ENCODE results near the gene CCSER1.

Gene CCSER1

GRCh38 chr4:90960840-90961239 lies 833.6 kb downstream of the CCSER1 start:
- TF ChIP-seq, protein P1, sequence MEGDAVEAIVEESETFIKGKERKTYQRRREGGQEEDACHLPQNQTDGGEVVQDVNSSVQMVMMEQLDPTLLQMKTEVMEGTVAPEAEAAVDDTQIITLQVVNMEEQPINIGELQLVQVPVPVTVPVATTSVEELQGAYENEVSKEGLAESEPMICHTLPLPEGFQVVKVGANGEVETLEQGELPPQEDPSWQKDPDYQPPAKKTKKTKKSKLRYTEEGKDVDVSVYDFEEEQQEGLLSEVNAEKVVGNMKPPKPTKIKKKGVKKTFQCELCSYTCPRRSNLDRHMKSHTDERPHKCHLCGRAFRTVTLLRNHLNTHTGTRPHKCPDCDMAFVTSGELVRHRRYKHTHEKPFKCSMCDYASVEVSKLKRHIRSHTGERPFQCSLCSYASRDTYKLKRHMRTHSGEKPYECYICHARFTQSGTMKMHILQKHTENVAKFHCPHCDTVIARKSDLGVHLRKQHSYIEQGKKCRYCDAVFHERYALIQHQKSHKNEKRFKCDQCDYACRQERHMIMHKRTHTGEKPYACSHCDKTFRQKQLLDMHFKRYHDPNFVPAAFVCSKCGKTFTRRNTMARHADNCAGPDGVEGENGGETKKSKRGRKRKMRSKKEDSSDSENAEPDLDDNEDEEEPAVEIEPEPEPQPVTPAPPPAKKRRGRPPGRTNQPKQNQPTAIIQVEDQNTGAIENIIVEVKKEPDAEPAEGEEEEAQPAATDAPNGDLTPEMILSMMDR (IDR thresholded peaks at IDR 0.05; ENCODE audit: low read depth, low read length): no peak
- Histone ChIP-seq H3K36me3 (no peaks in the 10 kb centered on the region), H3K9me3 (ENCODE audit: severe bottlenecking) (no peaks in the 10 kb centered on the region), H3K27ac (no peak overlapping the region), H3K4me3 (ENCODE audit: low read depth, low read length) (no peak overlapping the region), H3K27me3 (ENCODE audit: insufficient read depth, low read depth, severe bottlenecking) (no peaks in the 10 kb centered on the region)
- DNase-seq: no peak

DNA sequence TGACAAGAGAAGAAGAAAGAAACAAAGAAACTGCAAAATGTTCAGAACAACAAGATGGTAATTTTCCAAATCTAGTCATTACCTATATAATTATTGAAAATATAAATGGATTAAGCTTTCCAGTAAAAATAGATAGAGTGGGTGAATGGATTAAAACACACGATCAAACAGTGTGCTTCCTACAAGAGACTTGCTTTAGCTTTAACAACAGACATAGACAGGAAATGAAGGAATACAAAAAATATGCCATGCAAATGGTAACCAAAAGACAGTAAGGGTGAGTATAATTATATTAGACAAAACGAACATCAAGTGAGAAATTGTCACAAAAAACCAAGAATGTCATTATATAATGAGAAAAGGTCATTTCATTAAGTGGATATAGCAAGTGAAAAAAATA lies 842.8 kb downstream of the CCSER1 start:
- H3K27ac ChIP-seq: no peak overlapping the region
- H3K36me3 ChIP-seq: no peaks in the 10 kb centered on the region
- no peaks in the 10 kb centered on the region for H3K9me3 ChIP-seq (ENCODE audit: severe bottlenecking)
- TF ChIP-seq, protein P1 (IDR thresholded peaks at IDR 0.05; ENCODE audit: low read depth, low read length): no peak
- H3K4me3 ChIP-seq (ENCODE audit: low read depth, low read length): no peak overlapping the region
- no peak for DNase-seq
- no peaks in the 10 kb centered on the region for H3K27me3 ChIP-seq (ENCODE audit: insufficient read depth, low read depth, severe bottlenecking)

DNA sequence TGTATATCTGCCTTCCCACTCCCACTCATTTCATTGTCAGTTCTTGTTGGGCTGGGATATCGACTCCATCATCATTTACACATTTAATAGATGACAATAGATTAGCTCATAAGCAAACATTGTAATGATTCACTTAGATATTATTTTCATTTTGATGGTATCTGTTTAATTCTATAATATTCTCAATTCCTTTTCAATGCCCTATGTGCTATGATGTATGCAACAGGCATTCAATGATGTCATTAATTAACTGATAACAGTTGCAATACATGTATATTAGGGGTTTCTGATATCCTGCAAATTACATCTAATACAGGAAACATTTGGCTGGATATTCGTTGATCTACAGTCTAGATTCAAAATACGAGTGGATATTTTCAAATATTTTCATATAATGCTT lies 850.5 kb downstream of the CCSER1 start:
- H3K4me3 ChIP-seq (ENCODE audit: low read depth, low read length): no peak overlapping the region
- H3K27ac ChIP-seq: no peak overlapping the region
- no peaks in the 10 kb centered on the region for H3K36me3 ChIP-seq
- H3K27me3 ChIP-seq (ENCODE audit: insufficient read depth, low read depth, severe bottlenecking): no peaks in the 10 kb centered on the region
- H3K9me3 ChIP-seq (ENCODE audit: severe bottlenecking): no peaks in the 10 kb centered on the region
- TF ChIP-seq, protein P1 (IDR thresholded peaks at IDR 0.05; ENCODE audit: low read depth, low read length): no peak
- DNase-seq: no peak

GRCh38 chr4:90979556-90979955 lies 852.4 kb downstream of the CCSER1 start:
- TF ChIP-seq, protein P1 (IDR thresholded peaks at IDR 0.05; ENCODE audit: low read depth, low read length): no peak
- no peak for DNase-seq
- H3K4me3 ChIP-seq (ENCODE audit: low read depth, low read length): no peak overlapping the region
- no peaks in the 10 kb centered on the region for H3K27me3 ChIP-seq (ENCODE audit: insufficient read depth, low read depth, severe bottlenecking)
- H3K36me3 ChIP-seq: no peaks in the 10 kb centered on the region
- H3K27ac ChIP-seq: no peak overlapping the region
- H3K9me3 ChIP-seq (ENCODE audit: severe bottlenecking): no peaks in the 10 kb centered on the region

DNA sequence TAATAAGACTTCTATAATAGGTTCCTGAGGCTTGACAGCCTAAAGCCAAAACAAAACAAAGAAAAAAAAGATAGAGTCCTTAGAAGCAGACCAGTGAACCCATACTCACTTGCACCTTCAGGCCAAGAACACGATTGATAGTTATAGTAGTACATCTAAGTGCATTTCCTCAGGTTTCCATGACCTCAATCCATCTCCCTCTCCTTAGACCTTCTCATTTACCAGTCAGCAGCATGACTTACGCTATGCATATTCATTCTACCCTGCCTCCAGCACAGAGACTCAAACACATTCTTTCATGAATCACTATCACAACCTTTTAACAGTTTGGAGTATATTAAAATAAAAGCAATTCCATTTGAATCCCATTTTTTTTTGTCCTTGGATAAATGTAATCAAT lies 855.6 kb downstream of the CCSER1 start:
- DNase-seq: no peak
- TF ChIP-seq, protein P1 (IDR thresholded peaks at IDR 0.05; ENCODE audit: low read depth, low read length): no peak
- Histone ChIP-seq H3K36me3 (no peaks in the 10 kb centered on the region), H3K9me3 (ENCODE audit: severe bottlenecking) (no peaks in the 10 kb centered on the region), H3K4me3 (ENCODE audit: low read depth, low read length) (no peak overlapping the region), H3K27ac (no peak overlapping the region), H3K27me3 (ENCODE audit: insufficient read depth, low read depth, severe bottlenecking) (no peaks in the 10 kb centered on the region)

- no peak overlapping the region for H3K27ac ChIP-seq
- TF ChIP-seq, protein P1 (IDR thresholded peaks at IDR 0.05; ENCODE audit: low read depth, low read length): no peak
- no peaks in the 10 kb centered on the region for H3K27me3 ChIP-seq (ENCODE audit: insufficient read depth, low read depth, severe bottlenecking)
- H3K4me3 ChIP-seq (ENCODE audit: low read depth, low read length): no peak overlapping the region
- no peak for DNase-seq
- no peaks in the 10 kb centered on the region for H3K9me3 ChIP-seq (ENCODE audit: severe bottlenecking)
- no peaks in the 10 kb centered on the region for H3K36me3 ChIP-seq
Observed at GRCh38 chr4:90990284-90990683, 863.1 kb downstream of the CCSER1 start.

Data from WERI-Rb-1 (cell line).